Measurements from ENCODE around the gene NDFIP1.
"Not testable (repeated sequence)": the region's sequence is repeated elsewhere in the genome, so short reads cannot be mapped to it uniquely, and the experiment has no call there.

Gene NDFIP1

DNA sequence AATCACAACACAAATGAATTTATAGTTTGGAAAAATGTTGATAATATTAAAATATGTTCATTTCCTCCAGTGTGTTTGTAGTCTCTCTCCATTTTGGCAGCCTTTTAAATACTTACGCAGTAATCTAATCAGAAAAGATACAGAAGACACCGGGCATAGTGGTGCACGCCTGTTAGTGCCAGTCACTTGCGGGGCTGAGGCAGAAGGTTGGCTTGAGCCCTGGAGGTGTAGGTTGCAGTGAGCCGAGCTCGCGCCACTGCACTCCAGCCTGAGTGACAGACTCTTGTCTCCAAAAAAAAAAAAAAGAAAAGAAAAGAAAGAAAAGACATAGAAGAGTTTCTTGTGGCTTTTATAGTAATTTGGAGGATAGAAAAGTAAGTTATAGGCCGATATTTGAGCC is 41.9 kb downstream of the NDFIP1 start:
- in situ Hi-C loops (cut with MboI; ENCODE audit: low pct_unique_long_range_greater_than_20kb, low sequenced_read_pairs, unreplicated experiment) = no loop called here
- no peak for TF ChIP-seq CTCF (IDR thresholded peaks at IDR 0.05; ENCODE audit: extremely low read depth, insufficient read depth, missing control alignments)
- no peak for DNase-seq (ENCODE audit: low spot score)

DNA sequence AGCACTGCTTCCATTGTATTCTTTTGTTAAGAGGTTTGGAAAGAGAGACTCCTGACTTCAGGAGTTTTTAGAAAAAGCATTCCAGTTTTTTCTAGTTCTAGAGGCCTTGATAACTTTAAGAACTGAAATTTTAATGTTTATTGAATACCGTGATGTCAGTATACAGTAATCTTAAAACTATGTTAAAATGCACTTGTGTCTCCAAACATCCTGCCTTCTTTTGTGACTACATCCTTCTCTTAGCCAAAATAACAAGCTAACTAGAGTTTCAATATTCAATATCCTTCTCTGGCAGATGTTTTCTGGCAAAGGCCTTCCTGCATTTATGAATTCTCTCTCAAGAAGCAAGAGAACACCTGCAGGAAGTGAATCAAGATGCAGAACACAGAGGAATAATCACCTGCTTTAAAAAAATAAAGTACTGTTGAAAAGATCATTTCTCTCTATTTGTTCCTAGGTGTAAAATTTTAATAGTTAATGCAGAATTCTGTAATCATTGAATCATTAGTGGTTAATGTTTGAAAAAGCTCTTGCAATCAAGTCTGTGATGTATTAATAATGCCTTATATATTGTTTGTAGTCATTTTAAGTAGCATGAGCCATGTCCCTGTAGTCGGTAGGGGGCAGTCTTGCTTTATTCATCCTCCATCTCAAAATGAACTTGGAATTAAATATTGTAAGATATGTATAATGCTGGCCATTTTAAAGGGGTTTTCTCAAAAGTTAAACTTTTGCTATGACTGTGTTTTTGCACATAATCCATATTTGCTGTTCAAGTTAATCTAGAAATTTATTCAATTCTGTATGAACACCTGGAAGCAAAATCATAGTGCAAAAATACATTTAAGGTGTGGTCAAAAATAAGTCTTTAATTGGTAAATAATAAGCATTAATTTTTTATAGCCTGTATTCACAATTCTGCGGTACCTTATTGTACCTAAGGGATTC is 43.1 kb downstream of the NDFIP1 start:
- DNase-seq (ENCODE audit: low spot score) = peak; percentile 44
- in situ Hi-C loops (cut with MboI; ENCODE audit: low pct_unique_long_range_greater_than_20kb, low sequenced_read_pairs, unreplicated experiment) = no loop called here
- peak; percentile 85 for TF ChIP-seq CTCF (IDR thresholded peaks at IDR 0.05; ENCODE audit: extremely low read depth, insufficient read depth, missing control alignments)

- no peak for TF ChIP-seq CTCF (IDR thresholded peaks at IDR 0.05; ENCODE audit: extremely low read depth, insufficient read depth, missing control alignments)
- in situ Hi-C loops (cut with MboI; ENCODE audit: low pct_unique_long_range_greater_than_20kb, low sequenced_read_pairs, unreplicated experiment) = no loop called here
- DNase-seq (ENCODE audit: low spot score) = no peak
Measured at GRCh38 chr5:142152384-142152732, 43.8 kb downstream of the NDFIP1 start.

GRCh38 chr5:142153674-142154448 is 45.3 kb downstream of the NDFIP1 start:
- no peak for TF ChIP-seq CTCF (IDR thresholded peaks at IDR 0.05; ENCODE audit: extremely low read depth, insufficient read depth, missing control alignments)
- in situ Hi-C loops (cut with MboI; ENCODE audit: low pct_unique_long_range_greater_than_20kb, low sequenced_read_pairs, unreplicated experiment) = no loop called here
- no peak for DNase-seq (ENCODE audit: low spot score)

- DNase-seq (ENCODE audit: low spot score); in situ Hi-C loops (cut with MboI; ENCODE audit: low pct_unique_long_range_greater_than_20kb, low sequenced_read_pairs, unreplicated experiment): not testable (repeated sequence)
Measured at GRCh38 chr5:142154449-142154841, 45.9 kb downstream of the NDFIP1 start.

- no peak for DNase-seq (ENCODE audit: low spot score)
- in situ Hi-C loops (cut with MboI; ENCODE audit: low pct_unique_long_range_greater_than_20kb, low sequenced_read_pairs, unreplicated experiment) = no loop called here
Measured at GRCh38 chr5:142156839-142157463, 48.4 kb downstream of the NDFIP1 start.

More at GRCh38 chr5:142156839-142157463, 48.4 kb downstream of the NDFIP1 start:
- no peak for TF ChIP-seq CTCF (IDR thresholded peaks at IDR 0.05; ENCODE audit: extremely low read depth, insufficient read depth, missing control alignments)

Data from GM13977 (cell line).